ENCODE data around the gene MOCS1. TPM values are rescaled to one million over a fixed set of nuclear protein-coding genes. Genes with fewer than 3 reads are reported as not detected.

The MOCS1 gene
- polyA plus RNA-seq, 1 of the 3 experiments (the other 2 are of a cell fraction) = 4.2 TPM

DNA sequence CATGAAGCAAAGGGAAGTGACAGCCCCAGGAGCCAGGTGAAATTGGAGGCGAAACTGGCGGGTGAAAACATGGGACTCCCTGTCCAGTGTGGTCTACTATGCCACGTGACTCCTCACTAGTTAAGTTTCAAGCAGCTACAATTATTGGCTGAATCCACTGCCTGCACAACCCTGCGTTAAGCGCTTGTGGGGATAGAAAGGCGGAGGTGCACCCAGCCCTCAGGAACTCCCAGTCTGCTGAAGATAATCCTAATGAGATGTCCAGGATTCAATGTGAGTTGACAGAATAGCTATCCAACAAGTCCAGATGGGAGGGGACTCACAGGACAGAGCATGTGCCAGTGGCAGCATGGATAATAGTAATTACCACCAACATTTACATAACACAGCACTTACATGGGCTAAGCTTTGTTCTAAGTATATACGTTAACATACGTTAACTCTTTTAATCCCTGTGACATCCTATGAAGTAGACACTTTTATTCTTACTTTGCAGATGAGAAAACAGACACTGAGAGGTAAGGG is 1.8 kb downstream of the MOCS1 start:
- DNase-seq = no peak
- TF ChIP-seq GATA2 (CRISPR knock-in tag; IDR thresholded peaks at IDR 0.05) = no peak
- no peak for TF ChIP-seq SIN3A (IDR thresholded peaks at IDR 0.05; ENCODE audit: borderline replicate concordance, low read depth, low read length)
- TF ChIP-seq, protein P1, sequence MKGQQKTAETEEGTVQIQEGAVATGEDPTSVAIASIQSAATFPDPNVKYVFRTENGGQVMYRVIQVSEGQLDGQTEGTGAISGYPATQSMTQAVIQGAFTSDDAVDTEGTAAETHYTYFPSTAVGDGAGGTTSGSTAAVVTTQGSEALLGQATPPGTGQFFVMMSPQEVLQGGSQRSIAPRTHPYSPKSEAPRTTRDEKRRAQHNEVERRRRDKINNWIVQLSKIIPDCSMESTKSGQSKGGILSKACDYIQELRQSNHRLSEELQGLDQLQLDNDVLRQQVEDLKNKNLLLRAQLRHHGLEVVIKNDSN (IDR thresholded peaks at IDR 0.05; ENCODE audit: borderline replicate concordance, low read depth) = no peak
- no peak for TF ChIP-seq FOXM1 (IDR thresholded peaks at IDR 0.05; ENCODE audit: low read depth)
- TF ChIP-seq, protein P2, sequence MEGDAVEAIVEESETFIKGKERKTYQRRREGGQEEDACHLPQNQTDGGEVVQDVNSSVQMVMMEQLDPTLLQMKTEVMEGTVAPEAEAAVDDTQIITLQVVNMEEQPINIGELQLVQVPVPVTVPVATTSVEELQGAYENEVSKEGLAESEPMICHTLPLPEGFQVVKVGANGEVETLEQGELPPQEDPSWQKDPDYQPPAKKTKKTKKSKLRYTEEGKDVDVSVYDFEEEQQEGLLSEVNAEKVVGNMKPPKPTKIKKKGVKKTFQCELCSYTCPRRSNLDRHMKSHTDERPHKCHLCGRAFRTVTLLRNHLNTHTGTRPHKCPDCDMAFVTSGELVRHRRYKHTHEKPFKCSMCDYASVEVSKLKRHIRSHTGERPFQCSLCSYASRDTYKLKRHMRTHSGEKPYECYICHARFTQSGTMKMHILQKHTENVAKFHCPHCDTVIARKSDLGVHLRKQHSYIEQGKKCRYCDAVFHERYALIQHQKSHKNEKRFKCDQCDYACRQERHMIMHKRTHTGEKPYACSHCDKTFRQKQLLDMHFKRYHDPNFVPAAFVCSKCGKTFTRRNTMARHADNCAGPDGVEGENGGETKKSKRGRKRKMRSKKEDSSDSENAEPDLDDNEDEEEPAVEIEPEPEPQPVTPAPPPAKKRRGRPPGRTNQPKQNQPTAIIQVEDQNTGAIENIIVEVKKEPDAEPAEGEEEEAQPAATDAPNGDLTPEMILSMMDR (IDR thresholded peaks at IDR 0.05) = no peak
- no peak for TF ChIP-seq MEF2A (IDR thresholded peaks at IDR 0.05; ENCODE audit: borderline replicate concordance, low read depth)
- no peak for TF ChIP-seq TAF1 (IDR thresholded peaks at IDR 0.05; ENCODE audit: borderline replicate concordance, low read depth, low read length)
- TF ChIP-seq, protein P3, sequence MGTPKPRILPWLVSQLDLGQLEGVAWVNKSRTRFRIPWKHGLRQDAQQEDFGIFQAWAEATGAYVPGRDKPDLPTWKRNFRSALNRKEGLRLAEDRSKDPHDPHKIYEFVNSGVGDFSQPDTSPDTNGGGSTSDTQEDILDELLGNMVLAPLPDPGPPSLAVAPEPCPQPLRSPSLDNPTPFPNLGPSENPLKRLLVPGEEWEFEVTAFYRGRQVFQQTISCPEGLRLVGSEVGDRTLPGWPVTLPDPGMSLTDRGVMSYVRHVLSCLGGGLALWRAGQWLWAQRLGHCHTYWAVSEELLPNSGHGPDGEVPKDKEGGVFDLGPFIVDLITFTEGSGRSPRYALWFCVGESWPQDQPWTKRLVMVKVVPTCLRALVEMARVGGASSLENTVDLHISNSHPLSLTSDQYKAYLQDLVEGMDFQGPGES (IDR thresholded peaks at IDR 0.05; ENCODE audit: low read depth, low read length) = no peak
- TF ChIP-seq, protein P4, sequence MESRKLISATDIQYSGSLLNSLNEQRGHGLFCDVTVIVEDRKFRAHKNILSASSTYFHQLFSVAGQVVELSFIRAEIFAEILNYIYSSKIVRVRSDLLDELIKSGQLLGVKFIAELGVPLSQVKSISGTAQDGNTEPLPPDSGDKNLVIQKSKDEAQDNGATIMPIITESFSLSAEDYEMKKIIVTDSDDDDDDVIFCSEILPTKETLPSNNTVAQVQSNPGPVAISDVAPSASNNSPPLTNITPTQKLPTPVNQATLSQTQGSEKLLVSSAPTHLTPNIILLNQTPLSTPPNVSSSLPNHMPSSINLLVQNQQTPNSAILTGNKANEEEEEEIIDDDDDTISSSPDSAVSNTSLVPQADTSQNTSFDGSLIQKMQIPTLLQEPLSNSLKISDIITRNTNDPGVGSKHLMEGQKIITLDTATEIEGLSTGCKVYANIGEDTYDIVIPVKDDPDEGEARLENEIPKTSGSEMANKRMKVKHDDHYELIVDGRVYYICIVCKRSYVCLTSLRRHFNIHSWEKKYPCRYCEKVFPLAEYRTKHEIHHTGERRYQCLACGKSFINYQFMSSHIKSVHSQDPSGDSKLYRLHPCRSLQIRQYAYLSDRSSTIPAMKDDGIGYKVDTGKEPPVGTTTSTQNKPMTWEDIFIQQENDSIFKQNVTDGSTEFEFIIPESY (IDR thresholded peaks at IDR 0.05; ENCODE audit: borderline replicate concordance, low read depth) = no peak
- H3K4me3 ChIP-seq (ENCODE audit: low read depth in 2 of 2, low read length in 1 of 2) = no peak overlapping the region
- H2AFZ ChIP-seq (ENCODE audit: low read depth) = no peak overlapping the region
- H3K9me3 ChIP-seq = no peaks in the 10 kb centered on the region
- H3K4me2 ChIP-seq = no peak overlapping the region
- no peaks in the 10 kb centered on the region for H3F3A ChIP-seq (replicated peaks; ENCODE audit: insufficient read depth)
- H3K9ac ChIP-seq = no peak overlapping the region
- H3K4me1 ChIP-seq (ENCODE audit: control insufficient read depth in 1 of 2, insufficient read depth in 2 of 2, low read depth in 1 of 2, low read length in 1 of 2) = peaks cover 0 to 9% of the 10 kb centered on the region in 2 experiments; a peak in 2 of 4 replicates
- H3K27ac ChIP-seq (ENCODE audit: low read depth in 2 of 2, low read length in 1 of 2) = no peak overlapping the region
- peaks cover 6% of the 10 kb centered on the region; the same call in 1 of the 2 replicates for H3K79me2 ChIP-seq (ENCODE audit: insufficient read depth)
- POLR2A ChIA-PET = no interaction called here
- no peaks in the 10 kb centered on the region for H4K20me1 ChIP-seq (ENCODE audit: insufficient read depth)
- no peaks in the 10 kb centered on the region for H3K9me2 ChIP-seq
- CTCF ChIA-PET = interaction anchor here (0.6 kb wide), 1 partner anchor 909 kb away, joined by 3 read pairs; no protein-coding TSS in a partner anchor
- no peaks in the 10 kb centered on the region for H3K36me3 ChIP-seq (replicated peaks in 1 of 2; ENCODE audit: control insufficient read depth in 1 of 2, insufficient read depth in 2 of 2, low read length in 1 of 2)
- no peaks in the 10 kb centered on the region for H3K27me3 ChIP-seq (ENCODE audit: insufficient read depth)
- 93% methylated on average over 8 of the region's 8 CpGs for WGBS (ENCODE audit: low lambda C conversion rate)

DNA sequence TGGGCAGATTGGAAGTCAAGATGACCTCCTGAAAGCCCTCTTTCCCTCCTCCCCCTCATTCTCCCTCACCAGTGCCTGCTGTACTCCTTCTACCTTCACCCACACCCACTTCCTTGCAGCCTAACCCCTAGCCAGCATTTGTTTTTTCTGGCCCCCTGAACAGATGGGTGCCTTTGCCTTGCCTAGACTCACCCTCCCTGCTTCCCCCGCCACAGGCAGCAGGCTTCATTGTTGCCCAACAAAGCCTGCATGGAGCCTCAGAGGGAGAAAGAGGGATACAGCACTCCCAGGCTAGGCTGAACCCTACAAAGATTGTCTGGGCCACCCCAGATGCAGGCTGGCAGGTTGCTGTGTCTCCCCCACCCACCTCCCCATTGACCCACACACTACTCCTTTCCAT is 2.7 kb downstream of the MOCS1 start:
- Histone ChIP-seq H3K27me3 (ENCODE audit: insufficient read depth) (no peaks in the 10 kb centered on the region), H3K9ac (no peak overlapping the region), H3K9me3 (no peaks in the 10 kb centered on the region), H3K4me2 (no peak overlapping the region), H3K27ac (ENCODE audit: low read depth in 2 of 2, low read length in 1 of 2) (no peak overlapping the region), H2AFZ (ENCODE audit: low read depth) (no peak overlapping the region), H3K4me3 (ENCODE audit: low read depth in 2 of 2, low read length in 1 of 2) (no peak overlapping the region), H4K20me1 (ENCODE audit: insufficient read depth) (no peaks in the 10 kb centered on the region), H3K36me3 (replicated peaks in 1 of 2; ENCODE audit: control insufficient read depth in 1 of 2, insufficient read depth in 2 of 2, low read length in 1 of 2) (no peaks in the 10 kb centered on the region), H3K9me2 (no peaks in the 10 kb centered on the region), H3F3A (replicated peaks; ENCODE audit: insufficient read depth) (peaks cover 4% of the 10 kb centered on the region), H3K4me1 (ENCODE audit: control insufficient read depth in 1 of 2, insufficient read depth in 2 of 2, low read depth in 1 of 2, low read length in 1 of 2) (peaks cover 0 to 9% of the 10 kb centered on the region in 2 experiments; a peak in 2 of 4 replicates), H3K79me2 (ENCODE audit: insufficient read depth) (peaks cover 6% of the 10 kb centered on the region; the same call in 1 of the 2 replicates)
- TF ChIP-seq TEAD4 (IDR thresholded peaks at IDR 0.05; ENCODE audit: borderline replicate concordance, insufficient read depth) (no peak), SMC3 (IDR thresholded peaks at IDR 0.05; ENCODE audit: low read depth, low read length) (no peak), MEF2A (IDR thresholded peaks at IDR 0.05; ENCODE audit: borderline replicate concordance, low read depth) (no peak), NFIC (IDR thresholded peaks at IDR 0.05; ENCODE audit: borderline replicate concordance) (no peak)
- TF ChIP-seq, protein P5, sequence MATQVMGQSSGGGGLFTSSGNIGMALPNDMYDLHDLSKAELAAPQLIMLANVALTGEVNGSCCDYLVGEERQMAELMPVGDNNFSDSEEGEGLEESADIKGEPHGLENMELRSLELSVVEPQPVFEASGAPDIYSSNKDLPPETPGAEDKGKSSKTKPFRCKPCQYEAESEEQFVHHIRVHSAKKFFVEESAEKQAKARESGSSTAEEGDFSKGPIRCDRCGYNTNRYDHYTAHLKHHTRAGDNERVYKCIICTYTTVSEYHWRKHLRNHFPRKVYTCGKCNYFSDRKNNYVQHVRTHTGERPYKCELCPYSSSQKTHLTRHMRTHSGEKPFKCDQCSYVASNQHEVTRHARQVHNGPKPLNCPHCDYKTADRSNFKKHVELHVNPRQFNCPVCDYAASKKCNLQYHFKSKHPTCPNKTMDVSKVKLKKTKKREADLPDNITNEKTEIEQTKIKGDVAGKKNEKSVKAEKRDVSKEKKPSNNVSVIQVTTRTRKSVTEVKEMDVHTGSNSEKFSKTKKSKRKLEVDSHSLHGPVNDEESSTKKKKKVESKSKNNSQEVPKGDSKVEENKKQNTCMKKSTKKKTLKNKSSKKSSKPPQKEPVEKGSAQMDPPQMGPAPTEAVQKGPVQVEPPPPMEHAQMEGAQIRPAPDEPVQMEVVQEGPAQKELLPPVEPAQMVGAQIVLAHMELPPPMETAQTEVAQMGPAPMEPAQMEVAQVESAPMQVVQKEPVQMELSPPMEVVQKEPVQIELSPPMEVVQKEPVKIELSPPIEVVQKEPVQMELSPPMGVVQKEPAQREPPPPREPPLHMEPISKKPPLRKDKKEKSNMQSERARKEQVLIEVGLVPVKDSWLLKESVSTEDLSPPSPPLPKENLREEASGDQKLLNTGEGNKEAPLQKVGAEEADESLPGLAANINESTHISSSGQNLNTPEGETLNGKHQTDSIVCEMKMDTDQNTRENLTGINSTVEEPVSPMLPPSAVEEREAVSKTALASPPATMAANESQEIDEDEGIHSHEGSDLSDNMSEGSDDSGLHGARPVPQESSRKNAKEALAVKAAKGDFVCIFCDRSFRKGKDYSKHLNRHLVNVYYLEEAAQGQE (IDR thresholded peaks at IDR 0.05; ENCODE audit: low read depth, low read length) = no peak
- TF ChIP-seq, protein P4 (IDR thresholded peaks at IDR 0.05; ENCODE audit: borderline replicate concordance, low read depth) = no peak
- CTCF ChIA-PET = no interaction called here
- DNase-seq = no peak
- WGBS (ENCODE audit: low lambda C conversion rate) = 100% methylated on average over 1 of the region's 1 CpG
- POLR2A ChIA-PET = no interaction called here

All from SK-N-SH (cell line).